ENCODE measurements around the gene GRIN1. TPM values are rescaled to one million over a fixed set of nuclear protein-coding genes. Genes with fewer than 3 reads are reported as not detected.

Gene GRIN1
- total RNA-seq, 1 donor from 2014 or later = not detected

DNA sequence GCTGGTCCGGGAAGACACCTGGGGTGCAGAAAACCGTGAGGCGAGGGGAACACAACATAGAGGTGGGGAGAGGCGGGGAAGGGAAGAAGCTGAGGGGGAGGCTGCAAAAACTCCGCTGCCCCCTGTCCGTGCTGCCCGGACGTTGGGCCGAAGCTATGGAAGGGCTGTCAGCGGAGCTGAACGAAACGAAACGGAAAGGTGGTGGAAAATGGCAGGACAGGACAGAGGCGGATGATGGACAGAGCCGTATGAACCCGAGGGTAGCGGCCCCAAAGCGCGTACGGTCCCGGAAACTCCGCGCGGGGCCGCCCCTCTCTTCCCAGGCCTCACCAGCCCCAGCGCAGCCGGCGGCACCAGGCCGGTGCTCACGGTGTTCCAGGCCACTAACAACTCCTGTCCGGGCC lies 49.1 kb downstream of the GRIN1 start:
- H3K27me3 ChIP-seq = no peaks in the 10 kb centered on the region
- peaks cover 5% of the 10 kb centered on the region for H3K4me1 ChIP-seq
- H4K20me1 ChIP-seq (ENCODE audit: low read depth) = peaks cover 19% of the 10 kb centered on the region
- no peak for TF ChIP-seq EZH2phosphoT487 (IDR thresholded peaks at IDR 0.05)
- TF ChIP-seq, protein P1, sequence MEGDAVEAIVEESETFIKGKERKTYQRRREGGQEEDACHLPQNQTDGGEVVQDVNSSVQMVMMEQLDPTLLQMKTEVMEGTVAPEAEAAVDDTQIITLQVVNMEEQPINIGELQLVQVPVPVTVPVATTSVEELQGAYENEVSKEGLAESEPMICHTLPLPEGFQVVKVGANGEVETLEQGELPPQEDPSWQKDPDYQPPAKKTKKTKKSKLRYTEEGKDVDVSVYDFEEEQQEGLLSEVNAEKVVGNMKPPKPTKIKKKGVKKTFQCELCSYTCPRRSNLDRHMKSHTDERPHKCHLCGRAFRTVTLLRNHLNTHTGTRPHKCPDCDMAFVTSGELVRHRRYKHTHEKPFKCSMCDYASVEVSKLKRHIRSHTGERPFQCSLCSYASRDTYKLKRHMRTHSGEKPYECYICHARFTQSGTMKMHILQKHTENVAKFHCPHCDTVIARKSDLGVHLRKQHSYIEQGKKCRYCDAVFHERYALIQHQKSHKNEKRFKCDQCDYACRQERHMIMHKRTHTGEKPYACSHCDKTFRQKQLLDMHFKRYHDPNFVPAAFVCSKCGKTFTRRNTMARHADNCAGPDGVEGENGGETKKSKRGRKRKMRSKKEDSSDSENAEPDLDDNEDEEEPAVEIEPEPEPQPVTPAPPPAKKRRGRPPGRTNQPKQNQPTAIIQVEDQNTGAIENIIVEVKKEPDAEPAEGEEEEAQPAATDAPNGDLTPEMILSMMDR (IDR thresholded peaks at IDR 0.05) = no peak
- TF ChIP-seq EZH2 (IDR thresholded peaks at IDR 0.05) = no peak
- H3K36me3 Mint-ChIP-seq = no peaks in the 10 kb centered on the region
- H3F3A ChIP-seq (ENCODE audit: low read depth) = peaks cover 10% of the 10 kb centered on the region
- peak overlapping the region; percentile 95 for H3K4me3 Mint-ChIP-seq
- no peaks in the 10 kb centered on the region for H3K36me3 ChIP-seq
- H3K9me3 ChIP-seq (ENCODE audit: low read depth) = no peaks in the 10 kb centered on the region
- peaks cover 25% of the 10 kb centered on the region for H3K4me1 Mint-ChIP-seq
- H3K9me3 Mint-ChIP-seq = no peaks in the 10 kb centered on the region
- peaks cover 2% of the 10 kb centered on the region for H3K27me3 Mint-ChIP-seq (ENCODE audit: insufficient read depth, low read depth)
- H3K9ac ChIP-seq = peak overlapping the region; percentile 90
- H2AFZ ChIP-seq (replicated peaks) = peak overlapping the region; percentile 83
- H3K79me2 ChIP-seq (ENCODE audit: low read depth) = peaks cover 23% of the 10 kb centered on the region
- peak overlapping the region; percentile 99 for H3K4me2 ChIP-seq
- H3K27ac ChIP-seq = no peak overlapping the region
- peak overlapping the region; percentile 75 for H3K4me3 ChIP-seq
- DNase-seq (ENCODE audit: low spot score) = no peak
- no peak overlapping the region for H3K27ac Mint-ChIP-seq

DNA sequence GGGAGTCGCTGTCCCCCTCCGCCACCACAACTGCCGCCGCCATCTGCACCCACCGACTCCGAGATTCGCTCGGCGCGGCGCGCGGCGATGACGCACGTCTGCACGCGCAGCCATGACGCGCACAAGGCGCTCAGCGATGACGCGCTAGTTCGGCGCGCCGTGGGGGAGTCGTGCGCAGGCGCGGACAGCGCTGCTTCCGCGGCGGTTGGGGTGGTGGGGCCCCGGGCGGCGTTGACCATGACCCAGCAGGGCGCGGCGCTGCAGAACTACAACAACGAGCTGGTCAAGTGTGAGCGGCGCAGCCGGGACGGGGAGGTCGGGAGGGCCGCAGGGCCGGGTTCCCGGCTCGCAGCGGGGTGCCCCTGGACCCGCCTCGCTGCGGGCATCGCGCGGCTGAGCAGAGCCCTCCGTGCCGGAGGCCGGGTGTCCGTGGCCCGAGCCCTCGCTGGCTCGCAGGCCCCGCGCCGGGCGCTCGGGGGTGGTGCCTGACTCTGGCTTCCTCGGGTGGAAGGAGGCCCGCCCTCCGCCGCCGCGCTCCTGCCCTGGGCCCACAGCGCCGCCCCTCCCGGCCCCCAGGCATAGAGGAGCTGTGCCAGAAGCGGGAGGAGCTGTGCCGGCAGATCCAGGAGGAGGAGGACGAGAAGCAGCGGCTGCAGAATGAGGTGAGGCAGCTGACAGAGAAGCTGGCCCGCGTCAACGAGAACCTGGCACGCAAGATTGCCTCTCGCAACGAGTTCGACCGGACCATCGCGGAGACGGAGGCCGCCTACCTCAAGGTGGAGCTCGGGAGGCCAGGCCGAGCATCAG lies 49.7 kb downstream of the GRIN1 start, which contains the start of the genes ANAPC2 and SSNA1:
TSS of gene ANAPC2 (minus strand) at position 71 of the 807 bp plus-strand sequence. CDS start at position 43, 28 bp downstream.
TSS of gene SSNA1 (plus strand) at position 187 of the 807 bp plus-strand sequence. CDS start at position 238, 51 bp downstream.
- Mint-ChIP-seq H3K4me3 (peak within 1 kb of the TSS; percentile 96), H3K27ac (no peak within 1 kb of the TSS), H3K27me3 (ENCODE audit: insufficient read depth, low read depth) (peaks cover 3% of the 10 kb centered on the region), H3K36me3 (no peaks in the 10 kb centered on the region), H3K9me3 (no peaks in the 10 kb centered on the region), H3K4me1 (peaks cover 28% of the 10 kb centered on the region)
- peaks cover 23% of the 10 kb centered on the region for H3K79me2 ChIP-seq (ENCODE audit: low read depth)
- no peaks in the 10 kb centered on the region for H3K9me3 ChIP-seq (ENCODE audit: low read depth)
- H4K20me1 ChIP-seq (ENCODE audit: low read depth) = peaks cover 24% of the 10 kb centered on the region
- no peak within 1 kb of the TSS for H3K27ac ChIP-seq
- H3K9ac ChIP-seq = peak within 1 kb of the TSS; percentile 90
- TF ChIP-seq, protein P1 (IDR thresholded peaks at IDR 0.05) = peak; percentile 46
- no peak for TF ChIP-seq EZH2phosphoT487 (IDR thresholded peaks at IDR 0.05)
- peaks cover 10% of the 10 kb centered on the region for H3F3A ChIP-seq (ENCODE audit: low read depth)
- peak within 1 kb of the TSS; percentile 99 for H3K4me2 ChIP-seq
- DNase-seq (ENCODE audit: low spot score) = peak; percentile 98
- no peaks in the 10 kb centered on the region for H3K36me3 ChIP-seq
- H2AFZ ChIP-seq (replicated peaks) = peak within 1 kb of the TSS; percentile 83
- peak within 1 kb of the TSS; percentile 75 for H3K4me3 ChIP-seq
- H3K4me1 ChIP-seq = peaks cover 5% of the 10 kb centered on the region
- H3K27me3 ChIP-seq = no peaks in the 10 kb centered on the region

DNA sequence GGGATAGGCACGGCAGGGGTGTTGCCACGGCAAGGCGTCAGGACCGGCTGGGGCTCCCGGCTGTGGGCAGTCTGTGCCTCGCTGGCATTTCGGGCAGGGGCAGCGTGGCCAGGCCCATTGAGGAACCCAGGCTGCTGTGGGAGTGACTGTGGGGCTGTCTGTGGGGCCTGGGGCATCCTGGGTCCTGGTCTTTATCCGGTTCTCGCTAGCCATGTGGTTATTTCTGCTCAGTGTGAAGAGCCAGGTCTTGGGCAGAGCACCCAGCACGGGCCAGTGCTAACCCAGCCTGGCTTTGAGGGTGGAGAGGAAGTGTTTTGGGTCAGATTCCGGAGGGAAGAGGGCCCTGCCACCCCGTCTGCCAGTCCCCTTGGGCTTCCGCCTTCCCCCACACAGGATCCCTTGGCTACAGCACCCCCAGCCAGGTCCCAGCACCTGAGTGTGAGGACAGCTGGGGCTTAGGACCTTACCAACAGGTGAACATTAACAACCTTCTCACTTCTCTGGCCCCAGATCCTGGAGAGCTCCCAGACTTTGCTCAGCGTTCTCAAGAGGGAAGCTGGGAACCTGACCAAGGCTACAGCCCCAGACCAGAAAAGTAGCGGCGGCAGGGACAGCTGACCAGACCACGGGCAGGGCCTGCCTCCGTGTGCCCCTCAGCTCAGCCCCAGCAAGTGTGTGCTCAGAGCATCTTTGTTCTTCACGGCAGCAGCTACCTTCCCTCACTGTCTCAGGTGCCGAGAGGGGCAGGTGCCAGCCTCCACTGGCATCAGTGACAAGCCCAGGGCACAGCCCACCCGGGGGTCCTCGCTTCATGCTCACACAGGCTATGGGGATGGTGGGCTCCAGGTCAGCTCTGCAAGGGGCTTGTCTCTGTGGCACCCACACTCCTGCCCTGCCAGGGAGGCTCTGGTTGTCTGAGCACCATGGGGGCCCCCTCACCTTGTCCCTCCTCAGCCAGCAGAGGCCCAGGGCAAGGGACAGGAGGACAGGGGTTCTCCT lies 50.6 kb downstream of the GRIN1 start:
- Histone ChIP-seq H3K4me1 (peaks cover 5% of the 10 kb centered on the region), H3K9ac (peak overlapping the region; percentile 45), H3K79me2 (ENCODE audit: low read depth) (peaks cover 23% of the 10 kb centered on the region), H3K27ac (no peak overlapping the region), H3K4me2 (peak overlapping the region; percentile 99), H4K20me1 (ENCODE audit: low read depth) (peaks cover 33% of the 10 kb centered on the region), H3K27me3 (no peaks in the 10 kb centered on the region), H2AFZ (replicated peaks) (no peak overlapping the region), H3F3A (ENCODE audit: low read depth) (peaks cover 10% of the 10 kb centered on the region), H3K36me3 (no peaks in the 10 kb centered on the region), H3K4me3 (peak overlapping the region; percentile 75), H3K9me3 (ENCODE audit: low read depth) (no peaks in the 10 kb centered on the region)
- TF ChIP-seq EZH2 (IDR thresholded peaks at IDR 0.05) (no peak), EZH2phosphoT487 (IDR thresholded peaks at IDR 0.05) (no peak)
- TF ChIP-seq, protein P1 (IDR thresholded peaks at IDR 0.05) = no peak
- H3K27ac Mint-ChIP-seq = peak overlapping the region; percentile 66
- no peaks in the 10 kb centered on the region for H3K36me3 Mint-ChIP-seq
- H3K27me3 Mint-ChIP-seq (ENCODE audit: insufficient read depth, low read depth) = peaks cover 3% of the 10 kb centered on the region
- peaks cover 28% of the 10 kb centered on the region for H3K4me1 Mint-ChIP-seq
- H3K4me3 Mint-ChIP-seq = peak overlapping the region; percentile 96
- H3K9me3 Mint-ChIP-seq = no peaks in the 10 kb centered on the region
- no peak for DNase-seq (ENCODE audit: low spot score)
